ENCODE measurements around the gene RBM47.
"Not testable (repeated sequence)": the region's sequence is repeated elsewhere in the genome, so short reads cannot be mapped to it uniquely, and the experiment has no call there.

RBM47 gene

DNA sequence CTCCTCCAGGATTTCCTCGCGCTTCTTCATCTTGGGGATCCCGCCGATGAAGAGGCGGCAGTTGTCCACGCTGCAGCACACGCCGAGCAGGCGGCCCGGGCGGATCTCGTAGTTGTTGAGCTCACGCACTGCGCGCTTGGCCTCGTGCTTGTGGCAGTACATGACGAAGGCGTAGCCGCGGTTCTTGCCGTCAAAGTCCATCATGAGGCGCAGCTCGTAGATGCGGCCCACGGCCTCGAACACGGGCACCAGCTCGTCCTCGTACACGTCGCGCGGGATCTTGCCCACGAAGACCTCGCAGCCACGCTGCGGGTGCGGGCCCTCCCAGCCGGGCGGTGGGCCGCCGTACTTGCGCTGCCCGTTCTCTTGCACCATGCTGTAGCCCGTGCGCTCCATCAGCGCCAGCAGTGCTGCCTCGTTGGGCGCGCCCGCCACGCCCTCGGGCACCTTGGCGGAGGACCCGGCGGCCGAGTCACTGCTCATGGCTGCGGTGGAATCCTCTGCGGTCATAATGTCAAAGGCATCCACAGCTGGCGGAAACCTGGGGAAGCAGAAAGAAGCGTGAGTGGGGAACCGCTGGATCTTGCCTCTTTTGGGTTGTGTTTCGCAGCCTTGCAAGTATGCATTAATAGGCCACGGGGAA, 191.2 kb downstream of the RBM47 start:
- no peak overlapping the region for H3K4me3 ChIP-seq (ENCODE audit: control insufficient read depth, low read depth, low read length)
- TF ChIP-seq, protein P1, sequence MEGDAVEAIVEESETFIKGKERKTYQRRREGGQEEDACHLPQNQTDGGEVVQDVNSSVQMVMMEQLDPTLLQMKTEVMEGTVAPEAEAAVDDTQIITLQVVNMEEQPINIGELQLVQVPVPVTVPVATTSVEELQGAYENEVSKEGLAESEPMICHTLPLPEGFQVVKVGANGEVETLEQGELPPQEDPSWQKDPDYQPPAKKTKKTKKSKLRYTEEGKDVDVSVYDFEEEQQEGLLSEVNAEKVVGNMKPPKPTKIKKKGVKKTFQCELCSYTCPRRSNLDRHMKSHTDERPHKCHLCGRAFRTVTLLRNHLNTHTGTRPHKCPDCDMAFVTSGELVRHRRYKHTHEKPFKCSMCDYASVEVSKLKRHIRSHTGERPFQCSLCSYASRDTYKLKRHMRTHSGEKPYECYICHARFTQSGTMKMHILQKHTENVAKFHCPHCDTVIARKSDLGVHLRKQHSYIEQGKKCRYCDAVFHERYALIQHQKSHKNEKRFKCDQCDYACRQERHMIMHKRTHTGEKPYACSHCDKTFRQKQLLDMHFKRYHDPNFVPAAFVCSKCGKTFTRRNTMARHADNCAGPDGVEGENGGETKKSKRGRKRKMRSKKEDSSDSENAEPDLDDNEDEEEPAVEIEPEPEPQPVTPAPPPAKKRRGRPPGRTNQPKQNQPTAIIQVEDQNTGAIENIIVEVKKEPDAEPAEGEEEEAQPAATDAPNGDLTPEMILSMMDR (conservative IDR thresholded peaks at IDR 0.05; ENCODE audit: control insufficient read depth, insufficient read depth, low read depth, low read length) = no peak
- DNase-seq (ENCODE audit: low read depth) = no peak

DNA sequence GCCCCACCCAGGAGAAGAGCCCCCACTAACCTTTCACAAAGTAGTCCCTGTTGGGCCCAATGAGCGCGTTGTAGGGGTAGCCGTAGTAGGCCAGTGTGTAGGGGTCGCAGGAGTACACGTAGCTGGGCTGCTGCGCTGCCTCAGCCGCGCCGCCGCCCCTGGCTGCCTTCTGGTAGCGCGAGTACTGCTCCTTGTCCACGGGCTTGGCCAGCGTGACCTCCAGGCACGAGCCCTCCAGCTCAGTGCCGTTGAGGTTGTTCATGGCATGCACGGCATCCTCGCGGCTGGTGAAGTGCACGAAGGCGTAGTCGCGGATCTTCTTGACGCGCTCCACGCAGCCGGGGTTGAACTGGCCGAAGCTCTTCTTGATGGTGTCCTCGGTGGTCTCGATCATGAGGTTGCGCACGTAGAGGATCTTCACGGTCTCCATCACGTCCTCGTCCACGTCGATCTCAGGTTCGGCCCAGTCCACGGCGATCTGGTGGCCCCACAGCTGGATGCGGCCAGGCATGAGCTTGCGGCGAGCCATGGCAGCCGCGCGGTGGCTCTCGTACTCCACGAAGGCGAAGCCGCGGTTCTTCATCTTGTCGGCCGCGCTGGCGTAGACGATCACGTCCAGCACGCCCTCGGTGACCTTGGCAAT, 191.8 kb downstream of the RBM47 start:
- no peak for DNase-seq (ENCODE audit: low read depth)
- TF ChIP-seq, protein P1 (conservative IDR thresholded peaks at IDR 0.05; ENCODE audit: control insufficient read depth, insufficient read depth, low read depth, low read length) = no peak
- no peak overlapping the region for H3K4me3 ChIP-seq (ENCODE audit: control insufficient read depth, low read depth, low read length)

DNA sequence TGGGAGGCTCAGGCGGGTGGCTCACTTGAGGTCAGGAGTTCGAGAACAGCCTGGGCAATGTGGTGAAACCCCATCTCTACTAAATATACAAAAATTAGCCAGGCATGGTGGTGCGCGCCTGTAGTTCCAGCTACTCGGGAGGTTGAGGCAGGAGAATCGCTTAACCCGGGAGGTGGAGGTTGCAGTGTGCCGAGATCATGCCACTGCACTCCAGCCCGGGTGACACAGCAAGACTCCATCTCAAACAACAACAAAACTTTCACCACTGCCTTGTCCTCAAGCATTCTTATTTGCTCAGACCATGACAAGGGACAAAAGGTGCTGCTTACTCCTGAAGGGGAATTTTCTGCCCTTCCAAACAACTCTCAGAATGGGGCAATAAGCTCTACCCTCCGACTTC, 194.4 kb downstream of the RBM47 start:
- DNase-seq (ENCODE audit: low read depth) = not testable (repeated sequence)

DNA sequence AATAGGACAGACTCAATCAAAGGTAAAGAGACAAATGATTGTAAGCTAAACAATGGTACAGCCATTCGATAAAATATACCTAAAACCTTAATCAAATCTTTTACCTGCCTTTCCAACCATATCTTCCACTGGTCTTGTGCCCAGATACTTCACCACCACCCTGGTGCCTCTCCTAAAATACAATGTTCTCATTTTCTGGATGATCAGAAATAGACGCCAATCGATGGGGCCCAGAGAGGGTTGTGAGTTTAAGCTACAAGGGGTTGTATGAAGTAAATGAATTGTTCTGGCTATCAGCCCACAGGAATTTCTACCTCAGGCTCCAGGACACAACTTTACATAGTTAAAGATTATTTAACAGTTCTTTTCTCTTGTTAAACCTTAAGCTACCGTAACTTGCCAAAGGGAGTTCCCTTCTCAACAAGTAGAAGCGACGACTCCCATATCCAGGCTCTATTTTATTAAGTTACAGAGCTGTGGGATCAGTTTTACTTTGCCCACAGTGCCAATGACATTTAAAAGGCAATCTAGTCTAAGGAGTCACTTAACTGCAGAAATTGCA, 195.5 kb downstream of the RBM47 start:
- DNase-seq (ENCODE audit: low read depth) = no peak
- no peak overlapping the region for H3K4me3 ChIP-seq (ENCODE audit: control insufficient read depth, low read depth, low read length)
- TF ChIP-seq, protein P1 (conservative IDR thresholded peaks at IDR 0.05; ENCODE audit: control insufficient read depth, insufficient read depth, low read depth, low read length) = no peak

More for the DNA sequence above, 194.4 kb downstream of the RBM47 start:
- H3K4me3 ChIP-seq (ENCODE audit: control insufficient read depth, low read depth, low read length) = not testable (repeated sequence)

DNA sequence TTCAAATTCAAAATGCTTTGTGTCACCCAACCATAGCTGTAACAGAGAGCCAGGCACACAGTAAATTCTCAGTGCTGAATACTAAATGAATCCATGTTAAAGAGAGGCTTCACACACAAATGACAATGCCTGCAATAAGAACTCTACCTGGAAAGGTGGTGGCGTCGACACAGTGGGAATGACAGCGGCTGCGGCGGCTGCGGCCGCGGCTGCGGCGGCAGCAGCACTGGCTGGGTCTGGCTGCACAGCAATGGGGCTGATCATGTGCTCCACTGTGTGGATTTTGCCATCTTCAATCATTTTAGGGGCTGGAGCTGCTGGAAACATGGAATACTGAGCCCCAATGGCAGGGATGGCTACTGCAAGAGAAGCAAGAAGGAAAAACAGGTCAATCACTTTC, 197.2 kb downstream of the RBM47 start:
- no peak for DNase-seq (ENCODE audit: low read depth)
- no peak overlapping the region for H3K4me3 ChIP-seq (ENCODE audit: control insufficient read depth, low read depth, low read length)
- TF ChIP-seq, protein P1 (conservative IDR thresholded peaks at IDR 0.05; ENCODE audit: control insufficient read depth, insufficient read depth, low read depth, low read length) = no peak

DNA sequence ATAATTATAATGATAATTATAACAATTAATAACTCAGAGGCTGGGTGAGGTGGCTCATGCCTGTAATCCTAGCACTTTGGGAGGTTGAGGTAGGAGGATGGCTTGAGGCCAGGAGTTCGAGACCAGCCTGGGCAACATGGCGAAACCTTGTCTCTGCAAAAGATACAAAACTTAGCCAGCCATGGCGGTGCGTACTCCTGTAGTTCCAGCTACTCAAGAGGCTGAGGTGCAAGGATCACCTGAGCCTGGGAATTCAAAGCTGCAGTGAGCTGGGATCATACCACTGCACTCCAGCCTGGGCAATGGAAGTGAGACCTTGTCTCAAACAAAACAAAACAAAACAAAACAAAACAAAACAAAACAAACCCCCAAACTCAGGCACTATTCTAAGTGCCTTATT, 201.8 kb downstream of the RBM47 start:
- H3K4me3 ChIP-seq (ENCODE audit: control insufficient read depth, low read depth, low read length); DNase-seq (ENCODE audit: low read depth): not testable (repeated sequence)

DNA sequence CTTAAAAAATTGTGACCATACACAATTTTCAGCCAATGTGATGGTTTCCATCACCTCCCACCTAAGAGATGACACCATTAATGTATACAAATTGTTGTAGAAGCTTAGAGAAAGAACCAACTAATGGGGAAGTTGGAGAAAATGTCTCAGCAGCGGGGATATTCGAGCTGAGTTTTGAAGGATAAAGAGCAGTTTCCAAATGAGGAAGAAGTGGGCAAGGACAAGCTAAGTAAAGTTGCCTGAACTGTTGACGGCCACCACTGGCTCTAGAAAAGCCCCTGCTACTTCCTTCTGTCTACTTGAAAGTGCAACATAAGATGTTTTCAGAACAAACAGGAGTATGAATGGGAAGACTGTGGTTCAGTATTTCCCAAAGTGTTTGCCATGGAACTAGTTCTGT, 202.5 kb downstream of the RBM47 start:
- no peak overlapping the region for H3K4me3 ChIP-seq (ENCODE audit: control insufficient read depth, low read depth, low read length)
- TF ChIP-seq, protein P1 (conservative IDR thresholded peaks at IDR 0.05; ENCODE audit: control insufficient read depth, insufficient read depth, low read depth, low read length) = no peak
- DNase-seq (ENCODE audit: low read depth) = no peak

Measured in fibroblast of mammary gland (primary cell).